Stomach (tissue), 4 donors: ENCODE data around the gene MDM4.

Experiments
- CTCF ChIP-seq, 7 experiments: fragments of 450-650 bp in 4 of 7; fragments of 200-600 bp in 3 of 7; sonication (generic) in 3 of 7; IDR thresholded peaks; one replicate each; pipeline ENCODE4 v1.5.1; 2016 to 2019; ENCODE audit warnings: antibody characterized with exemption in 7 of 7, control low read depth in 2 of 7, mild to moderate bottlenecking in 1 of 7
- EP300 ChIP-seq: sonication (generic); formaldehyde crosslinking; IDR thresholded peaks from one replicate; pipeline ENCODE4 v1.6.1; 2017; ENCODE audit warnings: antibody characterized with exemption
- POLR2A ChIP-seq, 4 donors: fragments of 450-650 bp; IDR thresholded peaks; one replicate each; pipeline ENCODE4 v1.6.1; 2016; ENCODE audit warnings: antibody characterized with exemption in 4 of 4, control low read depth in 2 of 4, mild to moderate bottlenecking in 1 of 4, moderate library complexity in 1 of 4
- POLR2AphosphoS5 ChIP-seq, 3 donors: sonication (generic); formaldehyde crosslinking; IDR thresholded peaks; one replicate each; pipeline ENCODE4 v1.6.1; 2016; ENCODE audit warnings: antibody characterized with exemption in 3 of 3

GRCh38 chr1:204473400-204473965 lies 42.7 kb upstream of the MDM4 start:
- TF ChIP-seq CTCF (IDR thresholded peaks at IDR 0.05), result no peak
- TF ChIP-seq POLR2A (IDR thresholded peaks at IDR 0.05), result no peak
- no peak for TF ChIP-seq EP300
- no peak for TF ChIP-seq POLR2AphosphoS5 (IDR thresholded peaks at IDR 0.05)
